Measurements from ENCODE around the gene SPTBN5. TPM values are rescaled to one million over a fixed set of nuclear protein-coding genes. Genes with fewer than 3 reads are reported as not detected.

Gene SPTBN5
- total RNA-seq, 2 donors from 2014 or later, result 2.0 to 2.8 TPM

DNA sequence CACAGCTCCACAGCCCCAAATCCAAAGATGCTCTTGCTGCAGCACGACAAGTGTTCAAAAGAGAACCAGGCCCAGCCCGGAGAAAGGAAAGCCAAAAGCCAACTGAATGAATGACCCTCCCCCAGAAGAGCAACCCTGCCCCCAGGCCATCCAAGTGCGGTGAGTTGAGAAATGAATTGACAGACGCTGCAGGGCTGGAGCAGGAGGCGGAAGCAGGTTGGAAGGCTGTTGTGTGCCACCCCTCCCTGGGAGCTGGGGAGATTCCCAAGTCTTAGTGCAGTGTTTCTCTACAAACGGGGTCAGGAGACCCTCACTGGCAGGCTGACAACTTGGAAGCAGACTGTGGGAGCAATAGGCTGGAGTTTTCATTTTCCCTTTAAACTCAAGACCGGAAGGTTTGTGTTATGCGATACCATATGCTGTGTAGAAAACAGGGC is 3.5 kb upstream of the SPTBN5 start:
- DNase-seq, result peak; percentile 44
- 76 to 88% methylated on average over 4 to 8 of the region's 8 CpGs for WGBS, 2 experiments (ENCODE audit: insufficient coverage in 1 of 2, insufficient read length in 1 of 2)

DNA sequence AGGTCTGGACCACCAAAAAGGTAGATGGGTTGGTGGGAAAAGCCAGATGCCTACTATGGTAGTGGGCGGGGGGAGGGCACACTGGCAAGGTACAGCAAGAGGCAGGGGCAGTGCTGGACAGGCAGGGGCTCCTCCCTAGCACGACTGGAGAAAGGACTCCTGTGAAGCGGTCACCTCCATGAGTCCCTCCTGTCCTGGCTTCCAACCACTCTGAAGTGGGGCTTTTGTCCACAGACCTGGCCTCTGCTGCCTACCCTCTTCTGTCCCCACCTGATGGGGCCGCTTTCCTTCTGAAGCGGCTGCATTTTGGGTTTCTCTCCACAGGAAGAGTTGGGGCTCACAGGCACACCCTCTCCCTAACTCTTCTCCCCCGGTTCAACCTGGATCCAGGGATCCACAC is 2.7 kb upstream of the SPTBN5 start:
- TF ChIP-seq, protein P1, sequence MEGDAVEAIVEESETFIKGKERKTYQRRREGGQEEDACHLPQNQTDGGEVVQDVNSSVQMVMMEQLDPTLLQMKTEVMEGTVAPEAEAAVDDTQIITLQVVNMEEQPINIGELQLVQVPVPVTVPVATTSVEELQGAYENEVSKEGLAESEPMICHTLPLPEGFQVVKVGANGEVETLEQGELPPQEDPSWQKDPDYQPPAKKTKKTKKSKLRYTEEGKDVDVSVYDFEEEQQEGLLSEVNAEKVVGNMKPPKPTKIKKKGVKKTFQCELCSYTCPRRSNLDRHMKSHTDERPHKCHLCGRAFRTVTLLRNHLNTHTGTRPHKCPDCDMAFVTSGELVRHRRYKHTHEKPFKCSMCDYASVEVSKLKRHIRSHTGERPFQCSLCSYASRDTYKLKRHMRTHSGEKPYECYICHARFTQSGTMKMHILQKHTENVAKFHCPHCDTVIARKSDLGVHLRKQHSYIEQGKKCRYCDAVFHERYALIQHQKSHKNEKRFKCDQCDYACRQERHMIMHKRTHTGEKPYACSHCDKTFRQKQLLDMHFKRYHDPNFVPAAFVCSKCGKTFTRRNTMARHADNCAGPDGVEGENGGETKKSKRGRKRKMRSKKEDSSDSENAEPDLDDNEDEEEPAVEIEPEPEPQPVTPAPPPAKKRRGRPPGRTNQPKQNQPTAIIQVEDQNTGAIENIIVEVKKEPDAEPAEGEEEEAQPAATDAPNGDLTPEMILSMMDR (conservative IDR thresholded peaks at IDR 0.05), result no peak
- Histone ChIP-seq H3K36me3 (ENCODE audit: control insufficient read depth, insufficient read depth, low read length) (peaks cover 14% of the 10 kb centered on the region), H3K27ac (ENCODE audit: low read depth, low read length) (no peak overlapping the region), H3K27me3 (ENCODE audit: control insufficient read depth, insufficient read depth, low read length, poor library complexity, severe bottlenecking) (no peaks in the 10 kb centered on the region), H3K4me1 (ENCODE audit: control insufficient read depth, insufficient read depth, low read length) (peaks cover 4% of the 10 kb centered on the region), H3K9me3 (ENCODE audit: control insufficient read depth, low read length) (no peaks in the 10 kb centered on the region), H3K9ac (ENCODE audit: extremely low read depth, low read length, poor library complexity, severe bottlenecking) (no peak overlapping the region), H3K4me3 (ENCODE audit: low read length) (no peak overlapping the region)
- Mint-ChIP-seq H3K9me3 (no peaks in the 10 kb centered on the region), H3K27me3 (ENCODE audit: insufficient read depth) (no peaks in the 10 kb centered on the region), H3K4me1 (peaks cover 14% of the 10 kb centered on the region), H3K36me3 (ENCODE audit: low read depth) (peaks cover 25% of the 10 kb centered on the region), H3K27ac (peak overlapping the region; percentile 66), H3K4me3 (no peak overlapping the region)
- DNase-seq, result no peak
- WGBS, 2 experiments (ENCODE audit: insufficient coverage in 1 of 2, insufficient read length in 1 of 2), result 90 to 91% methylated on average over 5 to 6 of the region's 6 CpGs

More for the DNA sequence above, 3.5 kb upstream of the SPTBN5 start:
- no peak overlapping the region for H3K4me3 ChIP-seq (ENCODE audit: low read length)
- H3K4me1 ChIP-seq (ENCODE audit: control insufficient read depth, insufficient read depth, low read length), result no peaks in the 10 kb centered on the region
- no peak overlapping the region for H3K9ac ChIP-seq (ENCODE audit: extremely low read depth, low read length, poor library complexity, severe bottlenecking)
- Mint-ChIP-seq H3K9me3 (no peaks in the 10 kb centered on the region), H3K27me3 (ENCODE audit: insufficient read depth) (no peaks in the 10 kb centered on the region), H3K4me3 (no peak overlapping the region), H3K36me3 (ENCODE audit: low read depth) (peaks cover 30% of the 10 kb centered on the region), H3K27ac (no peak overlapping the region), H3K4me1 (peaks cover 7% of the 10 kb centered on the region)
- TF ChIP-seq, protein P1 (conservative IDR thresholded peaks at IDR 0.05), result no peak
- H3K27ac ChIP-seq (ENCODE audit: low read depth, low read length), result no peak overlapping the region
- H3K9me3 ChIP-seq (ENCODE audit: control insufficient read depth, low read length), result no peaks in the 10 kb centered on the region
- no peaks in the 10 kb centered on the region for H3K27me3 ChIP-seq (ENCODE audit: control insufficient read depth, insufficient read depth, low read length, poor library complexity, severe bottlenecking)
- H3K36me3 ChIP-seq (ENCODE audit: control insufficient read depth, insufficient read depth, low read length), result peaks cover 14% of the 10 kb centered on the region

DNA sequence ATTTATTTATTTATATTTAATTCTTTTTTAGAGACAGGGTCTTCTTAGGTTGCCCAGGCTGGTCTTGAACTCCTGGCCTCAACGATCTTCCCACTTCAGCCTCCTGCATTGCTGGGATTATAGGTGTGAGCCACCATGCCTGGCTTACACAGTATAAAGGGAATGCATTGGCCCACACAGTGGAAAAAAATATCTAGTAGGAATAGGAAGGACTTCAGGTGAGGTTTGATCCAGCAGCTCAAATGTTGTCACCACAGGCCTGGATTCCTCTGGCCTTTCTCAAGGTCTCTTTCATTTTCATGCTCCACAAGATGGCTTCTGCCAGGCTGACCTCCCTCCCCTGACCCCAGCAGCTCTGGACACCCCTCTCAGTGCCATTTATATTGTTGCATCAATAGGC is 2.1 kb upstream of the SPTBN5 start:
- H3K27me3 ChIP-seq (ENCODE audit: control insufficient read depth, insufficient read depth, low read length, poor library complexity, severe bottlenecking), result no peaks in the 10 kb centered on the region
- no peak overlapping the region for H3K9ac ChIP-seq (ENCODE audit: extremely low read depth, low read length, poor library complexity, severe bottlenecking)
- no peak for DNase-seq
- Mint-ChIP-seq H3K4me3 (no peak overlapping the region), H3K9me3 (no peaks in the 10 kb centered on the region), H3K27me3 (ENCODE audit: insufficient read depth) (no peaks in the 10 kb centered on the region), H3K27ac (no peak overlapping the region), H3K4me1 (peaks cover 20% of the 10 kb centered on the region), H3K36me3 (ENCODE audit: low read depth) (peaks cover 19% of the 10 kb centered on the region)
- 97 to 100% methylated on average over 1 of the region's 1 CpG for WGBS, 2 experiments (ENCODE audit: insufficient coverage in 1 of 2, insufficient read length in 1 of 2)
- H3K4me1 ChIP-seq (ENCODE audit: control insufficient read depth, insufficient read depth, low read length), result peaks cover 9% of the 10 kb centered on the region
- TF ChIP-seq, protein P1 (conservative IDR thresholded peaks at IDR 0.05), result no peak
- no peak overlapping the region for H3K27ac ChIP-seq (ENCODE audit: low read depth, low read length)
- H3K36me3 ChIP-seq (ENCODE audit: control insufficient read depth, insufficient read depth, low read length), result peaks cover 14% of the 10 kb centered on the region
- H3K9me3 ChIP-seq (ENCODE audit: control insufficient read depth, low read length), result no peaks in the 10 kb centered on the region
- H3K4me3 ChIP-seq (ENCODE audit: low read length), result no peak overlapping the region
